Tibial nerve (tissue), 3 donors: ENCODE measurements around the gene KCTD2.

Experiments
- CTCF ChIP-seq, 5 experiments: fragments of 200-600 bp in 3 of 5; fragments of 450-650 bp in 2 of 5; sonication (generic) in 3 of 5; IDR thresholded peaks; one replicate each; pipeline ENCODE4 v1.5.1; 2016 to 2019; ENCODE audit warnings: antibody characterized with exemption in 5 of 5, mild to moderate bottlenecking in 3 of 5, moderate library complexity in 2 of 5
- POLR2A ChIP-seq, 2 donors: fragments of 450-650 bp; IDR thresholded peaks; one replicate each; pipeline ENCODE4 v1.6.1; 2017; ENCODE audit warnings: antibody characterized with exemption in 2 of 2, mild to moderate bottlenecking in 2 of 2, moderate library complexity in 2 of 2

DNA sequence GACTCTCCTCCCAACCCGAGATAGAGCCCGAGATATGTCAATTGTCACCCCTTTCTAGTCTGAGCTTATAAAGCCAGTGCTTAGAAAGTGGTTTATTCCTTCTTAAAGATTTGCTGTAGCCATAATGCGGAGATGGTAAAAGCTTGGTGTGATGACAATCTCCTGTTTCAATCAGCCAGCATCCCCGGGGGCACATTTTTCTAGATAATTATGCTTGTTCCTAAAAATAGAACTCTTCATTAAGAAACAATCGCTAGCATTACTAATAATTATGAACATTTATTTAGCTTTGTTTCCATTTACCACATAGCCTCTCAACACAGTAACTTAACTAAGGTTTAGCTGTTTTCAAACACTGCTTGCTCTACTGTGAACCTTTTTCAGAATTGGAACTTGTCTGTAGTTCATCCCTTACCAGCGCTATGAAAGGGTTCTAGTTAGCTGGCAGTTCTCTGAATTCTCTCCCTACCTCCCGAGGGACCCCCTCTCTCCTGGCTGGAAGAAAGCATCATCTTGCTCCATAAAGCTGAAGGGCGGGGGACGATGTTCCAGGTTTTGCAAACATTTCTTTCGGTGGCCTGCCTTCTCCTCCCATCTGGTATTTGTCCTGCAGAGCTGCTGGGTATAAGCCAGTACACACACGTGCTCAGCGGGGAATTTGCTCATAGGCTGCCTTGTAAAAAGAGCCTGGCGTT, 35.5 kb upstream of the KCTD2 start:
- TF ChIP-seq CTCF (IDR thresholded peaks at IDR 0.05): no peak
- TF ChIP-seq POLR2A (IDR thresholded peaks at IDR 0.05): no peak
